Measurements from ENCODE around the gene ZBTB45. TPM values are rescaled to one million over a fixed set of nuclear protein-coding genes. Genes with fewer than 3 reads are reported as not detected.
"Not testable (repeated sequence)": the region's sequence is repeated elsewhere in the genome, so short reads cannot be mapped to it uniquely, and the experiment has no call there.

ZBTB45 gene
- total RNA-seq, 2 experiments from 2014 or later = 13.8 to 15.2 TPM

- POLR2A ChIA-PET = interaction anchor here (1.1 to 3.6 kb wide), 4 partner anchors 9 to 36 kb away, joined by 3 to 40 read pairs (median 6); partner anchors contain the start of genes CHMP2A and ZBTB45
Observed at GRCh38 chr19:58545286-58546018, 25.8 kb upstream of the ZBTB45 start.

GRCh38 chr19:58544591-58545285, 25.1 kb upstream of the ZBTB45 start:
- ChIA-PET CTCF (interaction anchor here (3.3 to 5.3 kb wide), 2 partner anchors 9 to 25 kb away, joined by 15 to 42 read pairs; partner anchors contain the start of genes CHMP2A and ZBTB45), POLR2A (interaction anchor here (0.6 to 3.6 kb wide), 10 partner anchors 9 to 36 kb away, joined by 3 to 40 read pairs (median 4); partner anchors contain the start of genes CHMP2A and ZBTB45)

More at GRCh38 chr19:58545286-58546018, 25.8 kb upstream of the ZBTB45 start:
- CTCF ChIA-PET = interaction anchor here (3.3 to 5.3 kb wide), 2 partner anchors 9 to 26 kb away, joined by 15 to 42 read pairs; partner anchors contain the start of genes CHMP2A and ZBTB45

- POLR2A ChIA-PET = interaction anchor here (0.5 to 3.6 kb wide), 11 partner anchors 10 to 55 kb away, joined by 3 to 40 read pairs (median 3); partner anchors contain the start of genes CHMP2A and ZBTB45
- CTCF ChIA-PET = interaction anchor here (3.3 to 5.3 kb wide), 2 partner anchors 10 to 24 kb away, joined by 15 to 42 read pairs; partner anchors contain the start of genes CHMP2A and ZBTB45
Observed at GRCh38 chr19:58543826-58544590, 24.4 kb upstream of the ZBTB45 start, which contains the start of gene TRIM28. TSS of gene TRIM28 (plus strand) at chr19:58544064. CDS start at chr19:58544758, 694 bp downstream.

- ChIA-PET CTCF (interaction anchor here (5.3 kb wide), 1 partner anchor 23 kb away, joined by 42 read pairs; the partner anchor contains the start of gene ZBTB45), POLR2A (interaction anchor here (0.6 to 3.6 kb wide), 2 partner anchors 11 to 20 kb away, joined by 3 to 40 read pairs; partner anchors contain the start of gene CHMP2A)
Observed at GRCh38 chr19:58542641-58543372, 23.2 kb upstream of the ZBTB45 start.

- POLR2A ChIA-PET, CTCF ChIA-PET: not testable (repeated sequence)
Observed at GRCh38 chr19:58539169-58539559, 19.6 kb upstream of the ZBTB45 start.

- POLR2A ChIA-PET = no interaction called here
- CTCF ChIA-PET = interaction anchor here (5.0 kb wide), 1 partner anchor 19 kb away, joined by 20 read pairs; the partner anchor contains the start of gene ZBTB45
Observed at GRCh38 chr19:58538257-58539168, 18.9 kb upstream of the ZBTB45 start.

GRCh38 chr19:58536852-58537798, 17.5 kb upstream of the ZBTB45 start:
- ChIA-PET CTCF (interaction anchor here (5.0 kb wide), 1 partner anchor 17 kb away, joined by 20 read pairs; the partner anchor contains the start of gene ZBTB45), POLR2A (no interaction called here)

GRCh38 chr19:58535857-58536256, 16.2 kb upstream of the ZBTB45 start:
- POLR2A ChIA-PET = no interaction called here
- CTCF ChIA-PET = interaction anchor here (5.0 kb wide), 1 partner anchor 16 kb away, joined by 20 read pairs; the partner anchor contains the start of gene ZBTB45

- ChIA-PET POLR2A (no interaction called here), CTCF (no interaction called here)
Observed at GRCh38 chr19:58531034-58531840, 11.6 kb upstream of the ZBTB45 start.

- POLR2A ChIA-PET = no interaction called here
- CTCF ChIA-PET = no interaction called here
Observed at GRCh38 chr19:58529405-58529804, 9.8 kb upstream of the ZBTB45 start.

GRCh38 chr19:58522709-58523108, 3.1 kb upstream of the ZBTB45 start:
- POLR2A ChIA-PET = no interaction called here
- CTCF ChIA-PET = no interaction called here

GRCh38 chr19:58521651-58522050, 2.0 kb upstream of the ZBTB45 start:
- ChIA-PET POLR2A (interaction anchor here (0.9 kb wide), 1 partner anchor 55 kb away, joined by 3 read pairs; no protein-coding TSS in a partner anchor), CTCF (interaction anchor here (0.9 to 5.3 kb wide), 2 partner anchors 22 to 24 kb away, joined by 3 to 42 read pairs; partner anchors contain the start of gene TRIM28)

- POLR2A ChIA-PET = interaction anchor here (0.5 to 2.6 kb wide), 13 partner anchors 10 to 158 kb away, joined by 3 to 12 read pairs (median 5); partner anchors contain the start of genes CHMP2A, TRIM28 and ZNF584
- CTCF ChIA-PET = interaction anchor here (0.6 to 5.3 kb wide), 23 partner anchors 8 to 245 kb away, joined by 3 to 42 read pairs (median 7); partner anchors contain the start of genes CHMP2A, TRIM28, ZNF584 and ZNF837
Observed at GRCh38 chr19:58520257-58520599, 618 bp upstream of the ZBTB45 start.

- ChIA-PET POLR2A (interaction anchor here (0.8 to 2.6 kb wide), 4 partner anchors 19 to 57 kb away, joined by 3 to 12 read pairs (median 10); partner anchors contain the start of genes CHMP2A and TRIM28), CTCF (interaction anchor here (0.6 to 5.3 kb wide), 22 partner anchors 11 to 294 kb away, joined by 3 to 42 read pairs (median 6); partner anchors contain the start of genes CHMP2A, TRIM28, ZNF584 and ZNF837)
Observed at GRCh38 chr19:58519087-58519354, 589 bp downstream of the ZBTB45 start.

All from activated CD8-positive, alpha-beta memory T cell treated with anti-CD3 and anti-CD28 coated beads for 36 hours (primary cell).